Stomach (tissue), 9 donors: ENCODE results near the gene SMC4. TPM values are rescaled to one million over a fixed set of nuclear protein-coding genes. Genes with fewer than 3 reads are reported as not detected.

Experiments used
- DNase-seq, 2 donors: peaks; one replicate each; pipeline versions ENCODE4 v3.0.0 to v3.0.0-alpha.2; 2013 to 2019
- H3K27ac ChIP-seq, 5 donors: fragments of 200-600 bp in 4 of 5; sonication (generic) in 4 of 5; one replicate each; pipeline ENCODE4 v1.5.1; 2013 to 2019; ENCODE audit warnings: mild to moderate bottlenecking in 1 of 5, moderate library complexity in 1 of 5
- H3K27me3 ChIP-seq, 3 donors: fragments of 200-600 bp; sonication (generic); one replicate each; pipeline ENCODE4 v1.5.1; 2017 to 2019; ENCODE audit warnings: mixed run types in 1 of 3
- H3K36me3 ChIP-seq, 4 donors: fragments of 200-600 bp; sonication (generic); 1 replicate in 3 of 4; 2 replicates in 1 of 4; pipeline ENCODE4 v1.5.1; 2016 to 2019
- H3K4me1 ChIP-seq, 4 donors: fragments of 200-600 bp; sonication (generic); one replicate each; pipeline ENCODE4 v1.5.1; 2016 to 2019
- H3K4me3 ChIP-seq, 4 donors: fragments of 200-600 bp; sonication (generic) in 3 of 4; one replicate each; pipeline ENCODE4 v1.5.1; 2016 to 2019; ENCODE audit warnings: mild to moderate bottlenecking in 1 of 4
- H3K9me3 ChIP-seq, 4 donors: fragments of 200-600 bp; sonication (generic); one replicate each; pipeline ENCODE4 v1.5.1; 2016 to 2019
- CTCF ChIP-seq, 7 experiments: fragments of 450-650 bp in 4 of 7; fragments of 200-600 bp in 3 of 7; sonication (generic) in 3 of 7; IDR thresholded peaks; one replicate each; pipeline ENCODE4 v1.5.1; 2016 to 2019; ENCODE audit warnings: antibody characterized with exemption in 7 of 7, control low read depth in 2 of 7, mild to moderate bottlenecking in 1 of 7
- EP300 ChIP-seq: sonication (generic); formaldehyde crosslinking; IDR thresholded peaks from one replicate; pipeline ENCODE4 v1.6.1; 2017; ENCODE audit warnings: antibody characterized with exemption
- POLR2A ChIP-seq, 4 donors: fragments of 450-650 bp; IDR thresholded peaks; one replicate each; pipeline ENCODE4 v1.6.1; 2016; ENCODE audit warnings: antibody characterized with exemption in 4 of 4, control low read depth in 2 of 4, mild to moderate bottlenecking in 1 of 4, moderate library complexity in 1 of 4
- POLR2AphosphoS5 ChIP-seq, 3 donors: sonication (generic); formaldehyde crosslinking; IDR thresholded peaks; one replicate each; pipeline ENCODE4 v1.6.1; 2016; ENCODE audit warnings: antibody characterized with exemption in 3 of 3
- WGBS, 5 donors: extraction: QIAGEN DNeasy Blood & Tissue Kit in 3 of 5; methylation state at CpG; one replicate each; pipeline versions ENCODE4 v1.1.5 to v1.1.7; 2013 to 2018; 5-methylcytosine and 5-hydroxymethylcytosine counted together
- intact Hi-C: fragments of 100-400 bp; cut with DNase I; formaldehyde crosslinking; loops from one replicate; pipeline ENCODE4 v1.15.1; 2023; ENCODE audit warnings: low total_unique reads
- polyA plus RNA-seq, 3 donors: library from polyadenylated mRNA; stranded (reverse); fragments of 200-250 nt; gene quantifications; one replicate each; pipeline ENCODE4 v1.2.3, GENCODE V29; 2013
- total RNA-seq, 5 donors: library from RNA; depleted of rRNA; stranded (reverse); fragments of >200 nt; gene quantifications; one replicate each; pipeline versions ENCODE4 v1.1.0 to v1.2.3, GENCODE V29; 2014 to 2016
- donor health status: healthy with polysubstance abuse.
- donor health status: Bipolar disorder and iron deficiency.
- donor health status: healthy.

The SMC4 gene
- total and polyA plus RNA-seq, 8 donors: 12.8 to 122 (median 46.7) TPM

GRCh38 chr3:160473978-160474377 lies 74.5 kb downstream of the SMC4 start:
- Histone ChIP-seq H3K4me3 (no peak overlapping the region), H3K36me3 (no peaks in the 10 kb centered on the region), H3K4me1 (no peaks in the 10 kb centered on the region), H3K27ac (no peak overlapping the region), H3K27me3 (peaks cover 0 to 6% (median 0%) of the 10 kb centered on the region in 3 donors), H3K9me3 (peaks cover 0 to 22% (median 18%) of the 10 kb centered on the region in 4 donors)
- no peak for TF ChIP-seq POLR2AphosphoS5 (IDR thresholded peaks at IDR 0.05)
- 68 to 85% (median 77%) methylated on average over 1 of the region's 1 CpG for WGBS, 5 donors
- peak in 1 of 2 donors; percentile 20 for DNase-seq
- intact Hi-C loops: no loop called here

GRCh38 chr3:160474416-160474838 lies 75.0 kb downstream of the SMC4 start:
- H3K4me1 ChIP-seq: no peaks in the 10 kb centered on the region
- H3K36me3 ChIP-seq: no peaks in the 10 kb centered on the region
- H3K9me3 ChIP-seq: peaks cover 0 to 22% (median 18%) of the 10 kb centered on the region in 4 donors
- peaks cover 0 to 6% (median 0%) of the 10 kb centered on the region in 3 donors for H3K27me3 ChIP-seq
- H3K27ac ChIP-seq: no peak overlapping the region
- TF ChIP-seq POLR2AphosphoS5 (IDR thresholded peaks at IDR 0.05): no peak
- no peak for TF ChIP-seq CTCF (IDR thresholded peaks at IDR 0.05)
- no peak for TF ChIP-seq EP300
- TF ChIP-seq POLR2A (IDR thresholded peaks at IDR 0.05): no peak
- intact Hi-C loops: no loop called here
- no peak for DNase-seq
- no peak overlapping the region for H3K4me3 ChIP-seq

DNA sequence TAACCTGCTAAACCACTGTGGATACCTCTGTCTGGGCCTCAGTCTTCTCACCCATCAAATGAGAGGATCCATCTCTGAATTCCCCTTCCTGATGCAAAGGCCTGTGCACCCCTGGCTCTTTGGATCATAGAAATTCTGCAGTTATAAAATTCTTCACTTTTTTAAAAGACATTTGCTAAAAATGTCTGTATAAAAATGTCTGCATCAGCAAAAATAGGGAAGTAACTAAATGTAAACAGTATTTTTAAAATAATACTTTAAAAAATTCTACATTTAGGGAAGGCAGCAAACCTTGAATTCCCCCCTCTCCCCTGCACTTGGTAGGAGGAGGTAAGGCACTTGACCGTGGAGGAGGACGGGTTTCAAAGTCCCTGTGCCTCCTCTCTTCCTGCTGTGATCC lies 75.7 kb downstream of the SMC4 start:
- Histone ChIP-seq H3K9me3 (peaks cover 0 to 17% (median 14%) of the 10 kb centered on the region in 4 donors), H3K4me3 (no peak overlapping the region), H3K4me1 (no peaks in the 10 kb centered on the region), H3K27me3 (peaks cover 0 to 6% (median 0%) of the 10 kb centered on the region in 3 donors), H3K36me3 (no peaks in the 10 kb centered on the region), H3K27ac (no peak overlapping the region)
- TF ChIP-seq POLR2AphosphoS5 (IDR thresholded peaks at IDR 0.05) (no peak), EP300 (no peak), CTCF (IDR thresholded peaks at IDR 0.05) (no peak), POLR2A (IDR thresholded peaks at IDR 0.05) (no peak)
- intact Hi-C loops: no loop called here
- 79 to 93% (median 82%) methylated on average over 2 of the region's 2 CpGs for WGBS, 5 donors
- no peak for DNase-seq

GRCh38 chr3:160475884-160476283 lies 76.4 kb downstream of the SMC4 start:
- H3K27ac ChIP-seq: no peak overlapping the region
- peaks cover 0 to 6% (median 0%) of the 10 kb centered on the region in 3 donors for H3K27me3 ChIP-seq
- H3K4me3 ChIP-seq: no peak overlapping the region
- WGBS, 5 donors: 98 to 100% (median 98%) methylated on average over 2 of the region's 2 CpGs
- DNase-seq: no peak
- TF ChIP-seq EP300 (no peak), POLR2A (IDR thresholded peaks at IDR 0.05) (no peak), POLR2AphosphoS5 (IDR thresholded peaks at IDR 0.05) (no peak), CTCF (IDR thresholded peaks at IDR 0.05) (no peak)
- peaks cover 0 to 10% (median 7%) of the 10 kb centered on the region in 4 donors for H3K9me3 ChIP-seq
- H3K36me3 ChIP-seq: no peaks in the 10 kb centered on the region
- no peaks in the 10 kb centered on the region for H3K4me1 ChIP-seq
- intact Hi-C loops: no loop called here

DNA sequence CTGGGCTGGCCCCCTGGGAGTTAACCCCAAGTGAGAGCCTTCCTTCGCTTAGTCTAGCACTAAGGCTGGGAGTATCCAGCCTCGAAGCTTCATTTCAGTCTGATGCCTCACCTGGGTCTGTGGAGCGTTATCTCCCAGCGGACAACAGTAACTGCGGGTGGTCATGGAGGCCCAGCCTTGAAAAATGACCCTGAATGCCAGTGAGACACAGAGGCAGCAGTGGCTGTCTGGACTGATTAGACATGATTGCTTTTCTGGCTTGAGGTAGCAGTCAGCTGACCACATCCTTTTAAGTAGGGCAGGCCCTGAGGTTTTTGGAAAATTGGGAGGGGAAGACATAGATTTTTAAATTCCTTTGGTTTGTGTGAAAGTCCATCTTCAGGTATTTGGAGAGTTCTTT lies 78.3 kb downstream of the SMC4 start:
- Histone ChIP-seq H3K36me3 (no peaks in the 10 kb centered on the region), H3K9me3 (no peaks in the 10 kb centered on the region), H3K4me1 (no peaks in the 10 kb centered on the region), H3K27ac (no peak overlapping the region), H3K4me3 (no peak overlapping the region), H3K27me3 (peaks cover 0 to 6% (median 0%) of the 10 kb centered on the region in 3 donors)
- WGBS, 5 donors: 63 to 71% (median 66%) methylated on average over 5 of the region's 5 CpGs
- intact Hi-C loops: no loop called here
- DNase-seq: no peak
- no peak for TF ChIP-seq CTCF (IDR thresholded peaks at IDR 0.05)
- no peak for TF ChIP-seq EP300
- TF ChIP-seq POLR2A (IDR thresholded peaks at IDR 0.05): no peak
- TF ChIP-seq POLR2AphosphoS5 (IDR thresholded peaks at IDR 0.05): no peak
